GM12873 (cell line): Measurements from ENCODE around the gene CDKL2.

ENCODE experiments used
- CTCF ChIP-seq: IDR thresholded peaks from 2 replicates; pipeline ENCODE4 v1.5.1; 2012; ENCODE audit warnings: low read depth, mild to moderate bottlenecking, moderate library complexity, low read length, control low read depth; ENCODE audit not compliant: insufficient read depth; ENCODE audit errors: missing control alignments

The CDKL2 gene

GRCh38 chr4:75655562-75655961, 25.2 kb upstream of the CDKL2 start:
- TF ChIP-seq CTCF: no peak

GRCh38 chr4:75654905-75655304, 24.6 kb upstream of the CDKL2 start:
- no peak for TF ChIP-seq CTCF

- TF ChIP-seq CTCF: peak; percentile 31
Observed at GRCh38 chr4:75653845-75654503, 23.6 kb upstream of the CDKL2 start.

GRCh38 chr4:75644095-75644494, 13.8 kb upstream of the CDKL2 start:
- TF ChIP-seq CTCF: no peak

GRCh38 chr4:75643651-75644050, 13.3 kb upstream of the CDKL2 start:
- no peak for TF ChIP-seq CTCF

GRCh38 chr4:75639124-75639695, 8.9 kb upstream of the CDKL2 start:
- no peak for TF ChIP-seq CTCF

GRCh38 chr4:75637827-75638226, 7.5 kb upstream of the CDKL2 start:
- TF ChIP-seq CTCF: no peak
